Activated B cell treated with CpG ODN at 0.5 μM for 24 hours (primary cell): ENCODE measurements around the gene NNMT. TPM values are rescaled to one million over a fixed set of nuclear protein-coding genes. Genes with fewer than 3 reads are reported as not detected.

Experiments
- ATAC-seq: fragments of 200-7000 bp; cut with Tn5 transposase; one replicate; pipeline ENCODE4 v1.10.0; 2021; ENCODE audit warnings: low read depth, mild to moderate bottlenecking, moderate library complexity
- CTCF ChIA-PET: fragments of 350-600 bp; sonication (Branson Sonifier 250); formaldehyde crosslinking; loops from one replicate; lab custom pipeline; 2021; ENCODE audit warnings: antibody characterized with exemption; lab: Charles Lee
- POLR2A ChIA-PET: fragments of 350-600 bp; sonication (Branson Sonifier 250); formaldehyde crosslinking; loops from one replicate; lab custom pipeline; 2021; ENCODE audit warnings: antibody characterized with exemption; lab: Charles Lee
- DNase-seq: peaks from one replicate; pipeline ENCODE4 v3.0.0; 2022
- H3K27ac Mint-ChIP-seq: one replicate; pipeline ENCODE4 v1.8.0; 2020; ENCODE audit warnings: mixed read lengths
- H3K27me3 Mint-ChIP-seq: one replicate; pipeline ENCODE4 v1.8.0; 2021; ENCODE audit warnings: mixed read lengths
- H3K36me3 Mint-ChIP-seq: one replicate; pipeline ENCODE4 v1.8.0; 2021; ENCODE audit warnings: low read depth, mixed read lengths
- H3K4me1 Mint-ChIP-seq: one replicate; pipeline ENCODE4 v1.8.0; 2021; ENCODE audit warnings: mixed read lengths
- H3K4me3 Mint-ChIP-seq: one replicate; pipeline ENCODE4 v1.8.0; 2020; ENCODE audit warnings: mild to moderate bottlenecking, mixed read lengths
- H3K9me3 Mint-ChIP-seq: one replicate; pipeline ENCODE4 v1.8.0; 2020; ENCODE audit warnings: mixed read lengths
- intact Hi-C: fragments of 100-400 bp; cut with micrococcal nuclease; formaldehyde crosslinking; loops from one replicate; pipeline ENCODE4 v1.15.1; 2024
- total RNA-seq: library from RNA; stranded (reverse); gene quantifications from 2 replicates; pipeline ENCODE4 v1.2.3, GENCODE V29; 2022
- TF ChIP-seq, protein P1 (sequence below): fragments of 200-600 bp; IDR thresholded peaks from one replicate; pipeline ENCODE4 v1.8.0; 2022; ENCODE audit warnings: antibody characterized with exemption, mild to moderate bottlenecking

NNMT gene
- total RNA-seq: not detected in 2 replicates

DNA sequence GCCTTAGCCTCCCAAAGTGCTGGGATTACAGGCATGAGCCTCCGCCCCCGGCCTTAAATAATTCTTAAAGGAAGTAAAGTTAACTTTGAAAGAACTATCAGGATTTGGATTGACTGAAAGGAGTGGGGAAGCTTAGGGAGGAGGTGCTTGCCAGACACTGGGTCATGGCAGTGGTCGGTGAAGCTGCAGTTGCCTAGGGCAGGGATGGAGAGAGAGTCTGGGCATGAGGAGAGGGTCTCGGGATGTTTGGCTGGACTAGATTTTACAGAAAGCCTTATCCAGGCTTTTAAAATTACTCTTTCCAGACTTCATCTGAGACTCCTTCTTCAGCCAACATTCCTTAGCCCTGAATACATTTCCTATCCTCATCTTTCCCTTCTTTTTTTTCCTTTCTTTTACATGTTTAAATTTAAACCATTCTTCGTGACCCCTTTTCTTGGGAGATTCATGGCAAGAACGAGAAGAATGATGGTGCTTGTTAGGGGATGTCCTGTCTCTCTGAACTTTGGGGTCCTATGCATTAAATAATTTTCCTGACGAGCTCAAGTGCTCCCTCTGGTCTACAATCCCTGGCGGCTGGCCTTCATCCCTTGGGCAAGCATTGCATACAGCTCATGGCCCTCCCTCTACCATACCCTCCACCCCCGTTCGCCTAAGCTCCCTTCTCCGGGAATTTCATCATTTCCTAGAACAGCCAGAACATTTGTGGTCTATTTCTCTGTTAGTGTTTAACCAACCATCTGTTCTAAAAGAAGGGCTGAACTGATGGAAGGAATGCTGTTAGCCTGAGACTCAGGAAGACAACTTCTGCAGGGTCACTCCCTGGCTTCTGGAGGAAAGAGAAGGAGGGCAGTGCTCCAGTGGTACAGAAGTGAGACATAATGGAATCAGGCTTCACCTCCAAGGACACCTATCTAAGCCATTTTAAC lies at the start of gene NNMT:
NNMT (plus strand) TSS at position 724 of the 929 bp plus-strand sequence; CDS start at position 882, 158 bp downstream.
- intact Hi-C loops: no loop called here
- no peak for ATAC-seq
- no peak within 1 kb of the TSS for H3K4me3 Mint-ChIP-seq
- POLR2A ChIA-PET: no interaction called here
- H3K4me1 Mint-ChIP-seq: no peaks in the 10 kb centered on the region
- no peaks in the 10 kb centered on the region for H3K36me3 Mint-ChIP-seq
- CTCF ChIA-PET: no interaction called here
- TF ChIP-seq, protein P1, sequence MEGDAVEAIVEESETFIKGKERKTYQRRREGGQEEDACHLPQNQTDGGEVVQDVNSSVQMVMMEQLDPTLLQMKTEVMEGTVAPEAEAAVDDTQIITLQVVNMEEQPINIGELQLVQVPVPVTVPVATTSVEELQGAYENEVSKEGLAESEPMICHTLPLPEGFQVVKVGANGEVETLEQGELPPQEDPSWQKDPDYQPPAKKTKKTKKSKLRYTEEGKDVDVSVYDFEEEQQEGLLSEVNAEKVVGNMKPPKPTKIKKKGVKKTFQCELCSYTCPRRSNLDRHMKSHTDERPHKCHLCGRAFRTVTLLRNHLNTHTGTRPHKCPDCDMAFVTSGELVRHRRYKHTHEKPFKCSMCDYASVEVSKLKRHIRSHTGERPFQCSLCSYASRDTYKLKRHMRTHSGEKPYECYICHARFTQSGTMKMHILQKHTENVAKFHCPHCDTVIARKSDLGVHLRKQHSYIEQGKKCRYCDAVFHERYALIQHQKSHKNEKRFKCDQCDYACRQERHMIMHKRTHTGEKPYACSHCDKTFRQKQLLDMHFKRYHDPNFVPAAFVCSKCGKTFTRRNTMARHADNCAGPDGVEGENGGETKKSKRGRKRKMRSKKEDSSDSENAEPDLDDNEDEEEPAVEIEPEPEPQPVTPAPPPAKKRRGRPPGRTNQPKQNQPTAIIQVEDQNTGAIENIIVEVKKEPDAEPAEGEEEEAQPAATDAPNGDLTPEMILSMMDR: no peak
- DNase-seq: no peak
- peaks cover 5% of the 10 kb centered on the region for H3K9me3 Mint-ChIP-seq
- H3K27ac Mint-ChIP-seq: no peak within 1 kb of the TSS
- H3K27me3 Mint-ChIP-seq: peaks cover 15% of the 10 kb centered on the region

DNA sequence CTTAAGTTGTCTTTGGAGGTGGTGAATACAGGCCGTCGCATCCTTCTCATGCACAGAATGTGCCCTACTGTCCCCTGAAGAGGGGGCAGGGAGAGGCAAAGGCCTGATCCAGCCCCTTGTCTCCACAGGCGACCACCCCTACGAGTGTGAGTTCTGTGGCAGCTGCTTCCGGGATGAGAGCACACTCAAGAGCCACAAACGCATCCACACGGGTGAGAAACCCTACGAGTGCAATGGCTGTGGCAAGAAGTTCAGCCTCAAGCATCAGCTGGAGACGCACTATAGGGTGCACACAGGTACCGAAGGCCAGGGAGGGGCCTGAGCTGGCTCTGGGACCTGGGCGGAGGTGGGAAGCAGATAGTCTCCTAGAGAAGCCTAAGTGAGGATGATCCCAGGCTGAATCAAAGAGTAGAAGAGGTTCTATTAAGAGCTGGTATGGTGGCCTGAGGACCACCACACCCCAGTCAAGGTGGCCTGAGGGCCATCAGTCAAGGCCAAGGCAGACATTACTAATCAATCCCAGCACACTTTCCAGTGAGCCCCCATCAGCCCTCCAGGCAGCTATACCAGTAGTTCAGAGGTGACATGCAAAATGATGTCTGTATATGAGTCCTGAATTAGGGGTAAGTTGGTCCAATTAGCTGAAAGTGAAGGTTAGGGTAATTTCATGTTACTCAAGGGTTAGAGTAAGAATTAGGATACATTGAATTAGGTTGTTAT lies 49.0 kb upstream of the NNMT start:
- CTCF ChIA-PET: no interaction called here

DNA sequence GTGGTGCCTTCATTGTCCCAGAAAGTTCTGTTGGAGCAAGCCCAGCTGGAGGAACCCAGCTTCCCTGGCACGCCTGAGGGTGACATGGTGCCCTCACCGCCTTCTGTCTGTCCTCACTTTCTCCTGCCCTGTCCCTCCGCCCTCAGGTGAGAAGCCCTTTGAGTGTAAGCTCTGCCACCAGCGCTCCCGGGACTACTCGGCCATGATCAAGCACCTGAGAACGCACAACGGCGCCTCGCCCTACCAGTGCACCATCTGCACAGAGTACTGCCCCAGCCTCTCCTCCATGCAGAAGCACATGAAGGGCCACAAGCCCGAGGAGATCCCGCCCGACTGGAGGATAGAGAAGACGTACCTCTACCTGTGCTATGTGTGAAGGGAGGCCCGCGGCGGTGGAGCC lies 46.0 kb upstream of the NNMT start:
- POLR2A ChIA-PET: no interaction called here
- CTCF ChIA-PET: no interaction called here
- TF ChIP-seq, protein P1: no peak
- Mint-ChIP-seq H3K36me3 (peaks cover 4% of the 10 kb centered on the region), H3K4me1 (peaks cover 7% of the 10 kb centered on the region), H3K9me3 (no peaks in the 10 kb centered on the region), H3K27ac (no peak overlapping the region), H3K4me3 (no peak overlapping the region), H3K27me3 (peaks cover 2% of the 10 kb centered on the region)
- intact Hi-C loops: no loop called here
- DNase-seq (no peak), ATAC-seq (no peak)

More for the DNA sequence above, 49.0 kb upstream of the NNMT start:
- peaks cover 7% of the 10 kb centered on the region for H3K4me1 Mint-ChIP-seq
- POLR2A ChIA-PET: no interaction called here
- TF ChIP-seq, protein P1: no peak
- peaks cover 4% of the 10 kb centered on the region for H3K36me3 Mint-ChIP-seq
- H3K9me3 Mint-ChIP-seq: no peaks in the 10 kb centered on the region
- ATAC-seq (no peak), DNase-seq (no peak)
- intact Hi-C loops: no loop called here
- H3K27ac Mint-ChIP-seq: no peak overlapping the region
- no peak overlapping the region for H3K4me3 Mint-ChIP-seq
- peaks cover 2% of the 10 kb centered on the region for H3K27me3 Mint-ChIP-seq

DNA sequence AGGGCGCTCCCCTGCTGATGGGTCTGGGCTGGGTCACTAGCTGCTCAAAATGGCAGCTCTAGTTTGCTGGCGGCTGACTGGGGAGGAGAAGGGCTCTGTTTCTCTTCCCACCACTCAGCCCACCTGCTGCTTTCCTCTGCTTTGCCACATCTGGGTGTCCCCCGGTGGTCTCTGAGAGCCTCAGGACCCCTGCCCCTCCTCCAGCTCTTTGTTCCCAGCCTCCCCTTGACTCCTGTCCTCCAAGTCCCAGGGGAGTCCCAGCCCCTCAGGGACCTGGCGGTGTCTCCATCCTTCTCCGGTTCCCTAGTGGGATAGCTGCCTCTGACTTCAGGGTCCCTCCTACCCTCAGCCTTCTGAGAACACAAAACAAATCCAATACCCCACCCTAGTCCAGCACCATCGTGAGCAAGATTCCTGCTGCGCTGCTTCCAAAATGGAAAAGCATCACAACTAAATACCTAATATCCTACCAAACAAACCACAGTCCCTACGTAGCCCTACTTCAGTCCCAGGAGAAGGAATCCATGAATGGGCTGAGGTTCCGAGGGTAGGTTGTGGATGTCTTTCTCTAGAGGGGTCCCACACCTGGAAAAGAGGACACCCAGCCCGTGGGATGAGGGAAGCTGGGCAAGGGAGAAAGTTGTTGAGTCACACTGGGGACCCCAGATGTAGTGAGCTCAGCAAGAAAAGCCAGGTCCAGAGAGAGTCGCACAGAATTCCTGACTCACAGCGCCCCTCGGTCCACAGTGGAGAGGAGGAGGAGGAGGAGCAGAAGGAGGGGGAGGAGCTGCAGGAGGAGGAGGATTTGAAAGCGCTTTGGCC lies 45.0 kb upstream of the NNMT start:
- intact Hi-C loops: no loop called here
- peaks cover 7% of the 10 kb centered on the region for H3K4me1 Mint-ChIP-seq
- peaks cover 2% of the 10 kb centered on the region for H3K27me3 Mint-ChIP-seq
- CTCF ChIA-PET: interaction anchor here (0.9 to 1.6 kb wide), 3 partner anchors 10 to 257 kb away, joined by 3 to 10 read pairs (median 4); no protein-coding TSS in a partner anchor
- H3K9me3 Mint-ChIP-seq: no peaks in the 10 kb centered on the region
- H3K36me3 Mint-ChIP-seq: peaks cover 4% of the 10 kb centered on the region
- H3K4me3 Mint-ChIP-seq: no peak overlapping the region
- DNase-seq (no peak), ATAC-seq (no peak)
- TF ChIP-seq, protein P1: no peak
- POLR2A ChIA-PET: no interaction called here
- no peak overlapping the region for H3K27ac Mint-ChIP-seq
